SK-N-SH (cell line): ENCODE results near the gene SERINC2. TPM values are rescaled to one million over a fixed set of nuclear protein-coding genes. Genes with fewer than 3 reads are reported as not detected.
A peak's percentile ranks its signal among the peaks of the same experiment; 100 is the strongest.

ENCODE experiments used
- CTCF ChIA-PET: fragments of 300-600, 350-600 bp; formaldehyde crosslinking; extraction: SDS; loops from one replicate; lab custom pipeline; 2021; lab: Yijun Ruan, JAX
- POLR2A ChIA-PET: fragments of 350-600 bp; sonication (Branson Sonifier 250); formaldehyde crosslinking; extraction: SDS; loops from one replicate; lab custom pipeline; 2020; ENCODE audit warnings: antibody characterized with exemption, inconsistent platforms; lab: Yijun Ruan, JAX
- DNase-seq: peaks from one replicate; pipeline ENCODE4 v3.0.0; 2012
- H2AFZ ChIP-seq: fragments of 200-600 bp; sonication (generic); 2 replicates; pipeline ENCODE4 v1.8.1; 2016; ENCODE audit warnings: antibody characterized with exemption, mild to moderate bottlenecking, low read depth
- H3F3A ChIP-seq: fragments of 200-600 bp; sonication (generic); replicated peaks from 2 replicates; pipeline ENCODE3; 2016; ENCODE audit warnings: antibody characterized with exemption, mild to moderate bottlenecking; ENCODE audit not compliant: insufficient read depth
- H3K27ac ChIP-seq, 2 experiments: fragments of 200-500 bp in 1 of 2; fragments of 200-600 bp in 1 of 2; sonication (Bioruptor generic) in 1 of 2; sonication (generic), shearing (Covaris generic) in 1 of 2; 2 replicates each; pipeline versions ENCODE4 v1.5.1 to v1.6.1; 2014 to 2016; ENCODE audit warnings: low read depth in 2 of 2, inconsistent platforms in 1 of 2, low read length in 1 of 2, mild to moderate bottlenecking in 1 of 2, mixed read lengths in 1 of 2
- H3K27me3 ChIP-seq: fragments of 200-600 bp; sonication (generic), shearing (Covaris generic); 2 replicates; pipeline ENCODE4 v1.6.1; 2016; ENCODE audit warnings: mixed run types; ENCODE audit not compliant: insufficient read depth
- H3K36me3 ChIP-seq, 2 experiments: fragments of 200-500 bp in 1 of 2; fragments of 200-600 bp in 1 of 2; sonication (Bioruptor generic) in 1 of 2; sonication (generic) in 1 of 2; replicated peaks in 1 of 2; 2 replicates each; pipeline versions ENCODE3 to v1.5.1; 2014 to 2016; ENCODE audit warnings: low read length in 1 of 2, mild to moderate bottlenecking in 1 of 2; ENCODE audit not compliant: insufficient read depth in 2 of 2, control insufficient read depth in 1 of 2
- H3K4me1 ChIP-seq, 2 experiments: fragments of 200-500 bp in 1 of 2; fragments of 200-600 bp in 1 of 2; sonication (Bioruptor generic) in 1 of 2; sonication (generic), shearing (Covaris generic) in 1 of 2; 2 replicates each; pipeline versions ENCODE4 v1.5.1 to v1.6.1; 2014 to 2016; ENCODE audit warnings: low read depth in 1 of 2, low read length in 1 of 2, mixed run types in 1 of 2; ENCODE audit not compliant: insufficient read depth in 2 of 2, control insufficient read depth in 1 of 2
- H3K4me2 ChIP-seq: fragments of 200-600 bp; sonication (generic), shearing (Covaris generic); 2 replicates; pipeline ENCODE4 v1.6.1; 2017; ENCODE audit warnings: mixed run types
- H3K4me3 ChIP-seq, 2 experiments: fragments of 200-500 bp in 1 of 2; fragments of 200-600 bp in 1 of 2; sonication (Bioruptor generic) in 1 of 2; sonication (generic), shearing (Covaris generic) in 1 of 2; 2 replicates each; pipeline versions ENCODE4 v1.5.1 to v1.8.1; 2014 to 2016; ENCODE audit warnings: low read depth in 2 of 2, inconsistent platforms in 1 of 2, low read length in 1 of 2, mild to moderate bottlenecking in 1 of 2, mixed read lengths in 1 of 2, moderate library complexity in 1 of 2
- H3K79me2 ChIP-seq: fragments of 200-600 bp; sonication (generic); 2 replicates; pipeline ENCODE4 v1.8.1; 2017; ENCODE audit warnings: mild to moderate bottlenecking; ENCODE audit not compliant: insufficient read depth
- H3K9ac ChIP-seq: fragments of 200-600 bp; sonication (generic); 2 replicates; pipeline ENCODE4 v1.6.1; 2017; ENCODE audit warnings: mixed run types
- H3K9me2 ChIP-seq: fragments of 200-600 bp; sonication (generic); 2 replicates; pipeline ENCODE4 v1.6.1; 2017; ENCODE audit warnings: mixed run types
- H3K9me3 ChIP-seq: fragments of 200-600 bp; sonication (generic); 2 replicates; pipeline ENCODE4 v1.6.1; 2017; ENCODE audit warnings: mixed run types, mild to moderate bottlenecking, moderate library complexity
- H4K20me1 ChIP-seq: fragments of 200-600 bp; sonication (generic); 2 replicates; pipeline ENCODE4 v1.6.1; 2017; ENCODE audit warnings: mild to moderate bottlenecking, mixed run types; ENCODE audit not compliant: insufficient read depth
- CHD2 ChIP-seq: fragments of 150-350 bp; IDR thresholded peaks from 2 replicates; pipeline ENCODE4 v1.6.1; 2018; ENCODE audit warnings: low read length; ENCODE audit not compliant: partially characterized antibody
- CTCF ChIP-seq: fragments of 200-600 bp; sonication (generic); IDR thresholded peaks from 2 replicates; pipeline ENCODE4 v1.6.1; 2017; ENCODE audit warnings: antibody characterized with exemption, mild to moderate bottlenecking, moderate library complexity
- FOSL2 ChIP-seq: IDR thresholded peaks from 2 replicates; pipeline ENCODE4 v1.4.0; 2012; ENCODE audit warnings: low read depth, mild to moderate bottlenecking, moderate library complexity, borderline replicate concordance
- GATA2 ChIP-seq: sonication (generic); formaldehyde crosslinking; IDR thresholded peaks from 2 replicates; pipeline ENCODE4 v1.5.0; 2020; ENCODE audit warnings: mild to moderate bottlenecking, missing genetic modification reagents
- JUND ChIP-seq: IDR thresholded peaks from 2 replicates; pipeline ENCODE4 v1.4.0; 2012
- MEF2A ChIP-seq: IDR thresholded peaks from 2 replicates; pipeline ENCODE4 v1.4.0; 2012; ENCODE audit warnings: low read depth, borderline replicate concordance
- NRF1 ChIP-seq: IDR thresholded peaks from 2 replicates; pipeline ENCODE4 v1.6.1; 2012; ENCODE audit warnings: low read depth, mild to moderate bottlenecking, low read length
- RCOR1 ChIP-seq: fragments of 150-350 bp; IDR thresholded peaks from 2 replicates; pipeline ENCODE4 v1.6.1; 2017; ENCODE audit warnings: antibody characterized with exemption, low read length
- RFX5 ChIP-seq: IDR thresholded peaks from 2 replicates; pipeline ENCODE4 v1.6.1; 2012; ENCODE audit warnings: mild to moderate bottlenecking, improper control_type of control experiment, low read length
- TAF1 ChIP-seq: IDR thresholded peaks from 2 replicates; pipeline ENCODE4 v1.6.1; 2012; ENCODE audit warnings: low read depth, mild to moderate bottlenecking, low read length, moderate library complexity, borderline replicate concordance
- TEAD4 ChIP-seq: IDR thresholded peaks from 2 replicates; pipeline ENCODE4 v1.4.0; 2012; ENCODE audit warnings: mild to moderate bottlenecking, borderline replicate concordance; ENCODE audit not compliant: insufficient read depth
- USF2 ChIP-seq: fragments of 150-350 bp; IDR thresholded peaks from 2 replicates; pipeline ENCODE4 v1.6.1; 2017; ENCODE audit warnings: antibody characterized with exemption, low read length, low read depth, borderline replicate concordance
- ZBTB33 ChIP-seq: IDR thresholded peaks from 2 replicates; pipeline ENCODE4 v1.4.0; 2012; ENCODE audit warnings: low read depth, borderline replicate concordance
- WGBS: methylation state at CpG from one replicate; pipeline ENCODE4 v1.1.6; 2017; ENCODE audit warnings: low lambda C conversion rate; 5-methylcytosine and 5-hydroxymethylcytosine counted together
- polyA plus RNA-seq, 3 experiments: library from polyadenylated mRNA; depleted of rRNA; stranded (reverse); fragments of >200 nt; gene quantifications; 2 replicates each; pipeline ENCODE4 v1.2.3, GENCODE V29; 2012

The SERINC2 gene
- polyA plus RNA-seq, 1 of the 3 experiments (the other 2 are of a cell fraction): 22.2 TPM

- Histone ChIP-seq H3K4me2 (no peak overlapping the region), H3K79me2 (no peaks in the 10 kb centered on the region), H4K20me1 (no peaks in the 10 kb centered on the region), H3K4me1 (no peaks in the 10 kb centered on the region), H3K27ac (no peak overlapping the region), H2AFZ (no peak overlapping the region), H3F3A (no peaks in the 10 kb centered on the region), H3K9me3 (no peaks in the 10 kb centered on the region), H3K9ac (no peak overlapping the region), H3K4me3 (no peak overlapping the region), H3K36me3 (no peaks in the 10 kb centered on the region), H3K27me3 (no peaks in the 10 kb centered on the region), H3K9me2 (no peaks in the 10 kb centered on the region)
- DNase-seq: peak; percentile 3
- POLR2A ChIA-PET: interaction anchor here (0.6 kb wide), 1 partner anchor 280 kb away, joined by 3 read pairs; no protein-coding TSS in a partner anchor
- 90% methylated on average over 12 of the region's 20 CpGs for WGBS
- CTCF ChIA-PET: interaction anchor here (0.7 to 3.5 kb wide), 5 partner anchors 10 to 249 kb away, joined by 3 to 18 read pairs (median 6); no protein-coding TSS in a partner anchor
- TF ChIP-seq CTCF (no peak), ZBTB33 (no peak), NRF1 (no peak), MEF2A (no peak)
Observed at GRCh38 chr1:31432592-31433395, 19.8 kb downstream of the SERINC2 start.

- ChIA-PET CTCF (interaction anchor here (0.7 to 3.5 kb wide), 4 partner anchors 11 to 115 kb away, joined by 3 to 18 read pairs (median 9); no protein-coding TSS in a partner anchor), POLR2A (no interaction called here)
- no peaks in the 10 kb centered on the region for H3K79me2 ChIP-seq
- no peak overlapping the region for H3K4me3 ChIP-seq
- H3K4me2 ChIP-seq: no peak overlapping the region
- H3K36me3 ChIP-seq: no peaks in the 10 kb centered on the region
- no peaks in the 10 kb centered on the region for H3K4me1 ChIP-seq
- H3F3A ChIP-seq: no peaks in the 10 kb centered on the region
- H4K20me1 ChIP-seq: no peaks in the 10 kb centered on the region
- no peak overlapping the region for H3K9ac ChIP-seq
- H3K9me2 ChIP-seq: no peaks in the 10 kb centered on the region
- H3K27me3 ChIP-seq: no peaks in the 10 kb centered on the region
- H3K9me3 ChIP-seq: no peaks in the 10 kb centered on the region
- no peak for TF ChIP-seq CHD2
- TF ChIP-seq FOSL2: no peak
- no peak for TF ChIP-seq JUND
- TF ChIP-seq GATA2 (CRISPR knock-in tag): no peak
- no peak for TF ChIP-seq USF2
- TF ChIP-seq RCOR1: no peak
- no peak for TF ChIP-seq RFX5
- TF ChIP-seq TAF1: no peak
- TF ChIP-seq ZBTB33: no peak
- TF ChIP-seq NRF1: no peak
- TF ChIP-seq TEAD4: no peak
- H2AFZ ChIP-seq: no peak overlapping the region
- no peak overlapping the region for H3K27ac ChIP-seq
- DNase-seq: peak; percentile 1
- 83% methylated on average over 6 of the region's 6 CpGs for WGBS
Observed at GRCh38 chr1:31433396-31433930, 20.4 kb downstream of the SERINC2 start.
